Effector CD8-positive, alpha-beta T cell (primary cell): ENCODE data around the gene CD34.
"Not testable (repeated sequence)": the region's sequence is repeated elsewhere in the genome, so short reads cannot be mapped to it uniquely, and the experiment has no call there.

Experiments
- DNase-seq: peaks from one replicate; lab custom pipeline; 2025; lab: John Stamatoyannopoulos, UW
- total RNA-seq, 4 experiments: gene quantifications; one replicate each; lab custom pipeline; 2026; lab: John Stamatoyannopoulos, UW

The CD34 gene, protein sequence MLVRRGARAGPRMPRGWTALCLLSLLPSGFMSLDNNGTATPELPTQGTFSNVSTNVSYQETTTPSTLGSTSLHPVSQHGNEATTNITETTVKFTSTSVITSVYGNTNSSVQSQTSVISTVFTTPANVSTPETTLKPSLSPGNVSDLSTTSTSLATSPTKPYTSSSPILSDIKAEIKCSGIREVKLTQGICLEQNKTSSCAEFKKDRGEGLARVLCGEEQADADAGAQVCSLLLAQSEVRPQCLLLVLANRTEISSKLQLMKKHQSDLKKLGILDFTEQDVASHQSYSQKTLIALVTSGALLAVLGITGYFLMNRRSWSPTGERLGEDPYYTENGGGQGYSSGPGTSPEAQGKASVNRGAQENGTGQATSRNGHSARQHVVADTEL
- 0 to 0.18 (median 0) reads per million in 4 experiments for total RNA-seq

DNA sequence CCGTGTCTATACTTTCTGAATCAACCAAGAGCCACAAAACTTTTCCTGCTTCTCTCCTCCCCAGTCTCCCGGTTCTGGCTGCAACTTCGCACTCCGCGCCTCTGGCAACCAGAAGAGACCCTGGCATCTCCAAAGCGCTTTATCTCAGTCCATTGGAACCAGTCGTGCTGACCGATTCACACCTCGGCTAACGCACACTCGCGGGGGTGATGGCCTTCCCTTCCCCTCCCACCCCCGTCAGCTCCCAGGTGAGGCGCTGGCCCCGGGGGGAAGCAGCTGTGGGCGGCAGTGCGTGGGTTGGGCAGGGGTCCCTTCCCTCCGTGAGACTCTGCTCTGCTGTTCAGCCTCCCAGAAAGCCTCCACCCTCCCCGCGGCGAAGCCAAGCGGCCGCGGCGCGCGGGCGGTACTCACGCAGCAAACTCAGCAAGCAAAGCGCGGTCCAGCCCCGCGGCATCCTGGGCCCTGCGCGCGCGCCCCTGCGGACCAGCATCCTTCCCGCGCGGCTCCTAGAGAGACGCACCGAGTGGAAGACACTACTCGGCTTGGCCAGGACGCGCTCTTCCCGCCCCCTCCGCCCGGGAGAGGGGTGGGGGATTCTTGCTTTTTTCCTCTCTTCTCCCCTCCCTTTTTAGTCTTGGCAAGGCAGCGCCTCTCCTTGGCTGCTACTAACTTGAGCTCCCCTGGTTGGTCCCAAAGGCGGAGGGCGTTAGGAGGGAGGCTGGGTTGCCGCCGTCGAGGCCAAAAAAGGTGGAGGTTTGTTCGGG is at the start of gene CD34:
Gene CD34, minus strand, starts transcription at position 535 of the 764 bp plus-strand sequence. Its CDS starts 45 bp downstream, at position 490.
- no peak for DNase-seq

DNA sequence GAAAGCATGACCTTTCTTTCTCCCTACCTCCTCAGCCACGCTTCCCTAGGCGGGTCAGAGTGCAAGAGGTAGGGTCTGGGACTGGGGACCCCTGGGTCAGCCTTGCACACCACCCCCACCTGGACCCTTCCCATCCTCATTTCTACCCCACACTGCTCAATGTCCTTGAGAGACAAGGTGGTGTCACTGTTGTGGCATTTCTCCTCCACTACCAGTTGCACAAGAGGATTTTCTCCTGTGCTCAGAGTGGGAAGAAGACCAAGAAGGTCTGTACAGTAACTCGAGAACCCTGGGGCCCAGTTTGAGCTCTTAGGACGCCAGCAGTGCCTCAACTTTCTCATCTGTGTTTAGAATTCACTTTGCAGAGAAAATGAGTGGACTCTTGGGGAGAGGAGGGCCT is 49.4 kb upstream of the CD34 start:
- DNase-seq, result no peak

DNA sequence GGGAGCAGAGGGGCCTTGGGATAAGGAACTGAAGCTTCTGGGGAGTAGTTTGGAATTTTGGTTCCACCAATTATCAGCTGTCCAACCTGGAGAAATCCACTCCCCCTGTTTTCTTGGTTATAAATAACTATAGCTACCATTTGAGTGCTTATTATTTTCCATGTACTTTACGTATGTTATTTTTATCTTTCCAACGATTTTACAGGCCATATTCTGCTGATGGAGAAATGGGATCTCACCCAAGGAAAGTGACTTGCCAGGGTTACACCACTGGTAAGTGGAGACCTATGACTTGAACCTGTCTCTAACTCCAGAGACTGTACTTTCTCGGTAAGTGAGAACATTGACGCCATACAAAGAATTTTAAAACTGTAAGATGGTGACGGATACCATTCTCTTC is 49.0 kb upstream of the CD34 start:
- DNase-seq, result no peak

DNA sequence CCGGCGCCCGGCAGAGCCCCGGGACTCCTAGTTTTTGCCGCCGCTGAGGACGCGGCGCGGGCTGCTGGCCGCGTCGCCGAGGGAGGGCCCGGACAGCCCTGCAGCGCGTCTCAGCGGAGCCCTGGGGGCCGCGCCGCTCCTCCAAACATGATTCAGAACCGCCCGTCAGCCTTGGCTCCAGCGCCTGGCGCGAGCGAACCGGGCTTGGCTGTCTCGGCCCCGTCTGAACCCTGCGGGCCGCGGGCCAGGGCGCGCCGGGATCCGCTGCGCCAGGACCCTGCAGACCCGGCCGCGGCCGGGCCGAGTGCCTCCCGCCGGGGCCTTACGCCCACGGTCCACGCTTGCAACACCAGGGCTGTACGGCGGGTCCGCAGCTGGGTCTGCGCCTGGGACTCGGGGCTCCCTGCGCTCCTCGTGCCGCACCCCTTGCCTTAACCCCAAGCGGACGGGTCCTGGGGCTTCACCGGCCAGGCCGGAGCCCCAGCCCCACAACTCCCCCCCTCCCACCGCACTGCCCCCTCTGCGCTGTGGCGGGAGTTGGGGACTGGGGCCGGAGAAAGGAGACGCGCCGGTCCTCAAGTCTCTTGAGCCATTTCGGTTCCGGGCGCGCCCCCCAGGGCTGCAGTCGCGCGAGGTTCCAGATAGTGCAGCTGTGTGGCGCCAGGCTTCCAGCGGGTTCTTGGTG is 48.4 kb upstream of the CD34 start:
- DNase-seq, result no peak

DNA sequence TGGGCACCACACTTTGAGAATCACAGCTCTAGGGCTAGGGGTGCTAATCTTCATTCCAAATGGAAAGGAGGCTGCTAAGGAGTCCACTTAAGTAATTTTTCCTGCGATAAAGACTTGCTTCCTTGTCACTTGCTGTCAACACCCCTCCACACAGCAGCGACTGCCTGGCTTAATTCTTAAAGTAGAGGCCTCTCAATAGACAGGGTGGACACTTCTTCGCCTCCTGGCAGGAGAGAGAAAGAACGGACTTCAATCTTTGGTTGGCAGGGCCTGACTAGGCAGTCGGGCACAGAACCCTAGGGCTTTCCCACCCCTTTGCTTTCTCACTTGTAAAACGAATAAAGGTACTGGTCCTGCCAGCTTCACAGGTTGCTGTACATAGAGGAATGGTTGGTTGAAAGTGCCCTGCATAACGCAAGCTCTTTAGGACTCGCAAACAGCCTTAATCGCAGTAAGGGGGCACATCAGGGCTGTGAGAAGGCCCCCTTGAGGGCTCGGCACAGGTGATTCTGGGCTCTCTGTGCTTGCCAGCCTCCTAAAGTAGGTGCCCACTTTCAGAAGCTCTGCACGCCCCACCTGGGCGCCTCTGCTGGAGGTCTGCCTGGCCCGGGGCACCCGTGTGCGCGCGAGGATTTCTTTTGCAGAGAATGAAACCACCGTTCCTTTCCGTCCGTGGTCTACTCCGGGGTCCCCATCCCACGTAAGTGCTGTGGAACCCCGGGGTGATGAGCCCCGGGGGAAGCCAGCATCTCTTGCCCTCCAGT is 47.6 kb upstream of the CD34 start:
- DNase-seq, result no peak

DNA sequence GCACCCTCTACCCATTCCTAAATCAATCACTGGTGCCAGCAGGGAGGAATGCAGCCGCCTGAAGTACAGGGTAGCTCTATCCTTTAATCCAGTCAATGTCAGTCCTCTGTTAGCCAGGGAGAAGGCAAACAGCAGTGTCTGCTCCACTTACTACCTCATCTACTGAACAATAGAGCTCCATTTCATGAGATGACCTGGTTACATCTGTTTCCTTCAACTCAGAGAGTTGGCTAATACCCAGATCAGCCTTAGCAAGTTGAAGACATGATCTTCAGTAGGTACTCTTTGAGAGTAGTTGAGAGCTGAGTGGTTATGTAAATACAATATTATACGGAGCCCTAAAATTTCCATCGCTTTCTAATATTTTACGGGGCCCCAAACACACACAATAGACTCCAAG is 46.1 kb upstream of the CD34 start:
- DNase-seq, result no peak

DNA sequence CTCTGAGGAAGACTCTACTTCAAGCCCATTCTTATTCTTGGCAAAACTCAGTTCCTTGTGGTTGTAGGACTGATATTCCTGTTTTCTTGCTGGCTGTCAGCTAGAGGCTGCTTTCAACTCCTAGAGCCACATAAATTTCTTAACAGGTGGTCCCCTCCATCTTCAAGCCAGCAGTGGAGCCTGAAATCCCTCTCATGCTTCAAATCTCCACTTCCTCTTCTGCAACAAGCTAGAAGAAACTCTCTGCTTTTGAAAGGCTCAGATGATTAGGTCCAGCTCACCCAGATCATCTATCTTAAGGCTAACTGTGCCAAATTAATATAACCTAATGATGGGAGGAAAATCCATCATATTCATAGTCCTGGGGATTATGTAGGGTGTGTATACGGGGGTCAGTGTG is 43.2 kb upstream of the CD34 start:
- no peak for DNase-seq

DNA sequence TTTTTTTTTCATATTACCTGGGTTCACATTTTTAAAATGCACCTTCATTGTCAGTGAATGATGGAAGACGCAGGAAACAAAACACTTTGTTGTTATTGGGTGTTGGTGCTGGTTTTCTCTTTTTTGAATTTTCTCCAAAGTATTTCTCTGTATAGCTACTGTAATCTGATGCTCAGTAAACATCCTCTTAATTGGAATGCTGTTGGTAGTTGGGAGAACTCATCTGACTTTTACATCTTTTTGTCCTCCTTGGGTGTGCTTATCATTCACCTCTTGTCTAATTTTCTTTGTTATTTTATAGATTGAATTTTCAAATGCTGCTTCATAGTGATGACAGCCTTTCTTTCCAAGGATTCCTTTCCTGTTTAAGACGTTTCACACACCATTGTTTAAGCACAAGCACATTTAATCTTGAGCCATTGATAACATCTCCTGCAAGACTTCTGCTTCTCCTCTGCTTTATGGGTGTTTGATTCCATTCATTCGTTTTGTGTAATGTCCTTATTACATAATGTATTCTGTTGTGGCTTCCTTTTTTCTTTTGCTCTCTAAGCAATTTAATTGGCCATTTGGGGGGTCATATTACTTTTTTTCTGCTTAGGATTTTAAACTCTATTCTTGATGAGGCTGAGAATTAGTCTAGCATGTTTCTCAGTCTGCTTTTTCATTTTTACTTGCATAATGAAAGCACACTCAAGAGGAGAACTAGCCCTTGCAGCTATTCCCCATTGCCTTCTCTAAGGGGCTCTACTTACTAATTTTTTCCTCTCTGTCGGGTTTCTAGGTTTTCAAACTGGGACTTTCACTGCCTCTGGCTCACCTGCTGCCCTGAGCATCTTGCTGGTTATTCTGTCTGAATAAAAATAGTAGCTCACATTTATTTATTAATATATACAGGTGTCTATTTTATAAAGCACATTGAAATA is 42.0 kb upstream of the CD34 start:
- no peak for DNase-seq

DNA sequence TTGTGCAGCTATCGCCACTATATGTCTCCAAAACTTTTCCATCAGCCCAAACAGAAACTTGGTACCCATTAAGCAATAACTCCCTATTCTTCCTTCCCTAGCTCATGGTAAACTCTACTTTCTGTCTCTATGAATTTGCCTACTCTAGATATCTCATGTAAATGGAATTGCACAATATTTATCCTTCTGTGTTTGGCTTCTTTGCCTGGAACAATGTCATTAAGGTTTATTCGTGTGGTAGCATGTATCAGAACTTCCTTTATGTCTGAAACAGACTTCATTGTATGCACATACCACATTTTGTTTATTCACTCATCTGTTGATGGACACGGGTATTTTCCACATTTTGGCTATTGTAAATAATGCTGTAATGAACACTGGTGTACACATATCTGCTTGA is 40.7 kb upstream of the CD34 start:
- DNase-seq, result no peak

DNA sequence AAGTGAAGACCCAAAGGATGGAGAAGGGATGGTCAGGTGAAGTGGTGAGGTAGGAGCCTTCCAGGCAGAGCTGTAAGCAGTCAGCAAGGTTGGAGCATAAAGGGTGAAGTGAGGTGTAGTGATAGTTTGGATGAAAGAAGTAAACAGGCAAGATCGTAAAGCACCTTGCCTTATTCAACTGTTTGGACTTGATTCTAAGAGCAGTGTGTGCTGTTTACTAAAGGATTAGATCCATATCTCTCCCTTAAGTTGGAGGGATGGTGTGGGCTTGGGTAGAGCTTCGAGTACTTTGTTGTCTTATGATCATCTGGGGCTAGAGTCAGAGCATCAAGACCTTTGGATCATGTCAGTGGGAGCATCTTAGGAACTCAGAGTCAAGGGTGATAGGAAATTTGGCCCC is 39.8 kb upstream of the CD34 start:
- no peak for DNase-seq

DNA sequence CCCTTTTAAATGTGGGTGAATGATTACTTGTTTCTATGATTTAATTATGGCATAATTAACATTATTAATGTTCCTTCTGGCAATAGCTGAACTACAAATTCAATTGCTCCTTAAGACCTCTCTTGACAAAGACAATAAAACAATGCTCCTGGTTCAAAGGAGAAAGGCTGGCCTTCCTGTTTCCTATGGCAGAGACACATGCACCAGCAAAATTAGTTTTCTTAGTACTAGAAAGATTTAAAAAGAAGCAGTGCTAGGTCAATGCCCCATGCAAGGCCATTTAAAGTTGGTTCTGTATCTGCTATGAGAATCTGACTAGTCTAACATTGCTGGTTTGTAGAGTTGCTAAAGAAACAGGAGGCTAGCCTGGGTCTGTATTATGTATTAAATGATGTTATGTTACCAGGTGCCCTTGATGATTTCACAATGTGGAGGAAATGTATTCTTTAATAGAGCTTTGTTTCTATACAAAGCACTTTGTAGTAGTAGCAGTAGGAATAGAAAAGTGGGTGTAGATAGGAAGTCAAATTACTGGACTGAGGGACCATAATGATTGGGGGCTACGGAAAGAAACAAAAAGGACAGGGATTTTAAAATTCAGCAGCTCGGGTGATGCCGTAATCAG is 38.8 kb upstream of the CD34 start:
- no peak for DNase-seq

DNA sequence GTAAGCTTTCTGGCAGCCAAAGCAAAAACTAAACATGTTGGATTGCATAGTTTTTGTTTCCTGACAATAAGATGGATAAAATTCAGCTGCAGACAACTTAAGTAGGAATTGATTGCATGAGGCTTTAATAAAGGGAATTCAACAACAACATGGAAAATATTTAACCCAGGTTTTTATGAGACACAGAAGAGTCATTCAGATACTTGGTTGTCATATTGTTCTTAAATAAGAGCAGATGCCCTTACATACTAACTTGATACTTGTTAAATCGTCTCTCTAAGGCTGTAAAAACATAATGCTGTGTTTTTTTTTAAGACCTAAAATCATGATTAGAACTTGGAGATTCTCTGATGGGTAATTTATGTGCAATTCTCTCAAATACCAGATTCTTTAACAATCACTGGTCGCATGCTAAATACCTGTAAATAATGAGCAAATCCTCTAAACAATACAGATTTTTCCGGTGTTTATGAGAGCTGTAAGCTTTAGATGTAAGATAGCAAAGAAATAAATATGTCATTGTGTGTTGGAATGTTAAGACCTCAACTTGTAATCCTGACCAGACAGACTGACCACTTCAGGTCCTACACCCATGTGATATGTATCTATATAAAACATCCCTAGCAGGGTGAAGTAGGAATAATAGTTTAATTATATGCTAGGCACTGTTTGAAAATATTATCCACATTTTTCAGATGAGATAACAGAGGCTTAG is 37.8 kb upstream of the CD34 start:
- DNase-seq, result no peak

DNA sequence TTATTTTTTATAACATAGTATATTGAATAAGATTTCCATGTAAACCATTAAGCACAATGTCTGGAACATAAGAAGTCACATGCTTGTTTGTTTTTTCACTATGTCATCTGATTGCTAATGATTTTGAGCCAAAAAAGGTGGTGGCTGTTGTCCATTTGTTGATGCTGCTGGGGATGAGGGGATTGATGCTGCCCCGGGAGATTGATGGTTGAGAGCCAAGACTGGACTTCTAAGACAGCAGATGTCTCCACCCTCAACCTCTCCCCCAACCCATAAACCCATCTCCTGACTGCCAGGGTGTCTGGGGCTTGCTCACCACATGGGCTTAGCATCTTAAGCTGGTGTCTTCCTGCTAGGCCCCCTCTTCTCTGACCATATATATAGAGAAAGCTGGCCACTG is 35.8 kb upstream of the CD34 start:
- DNase-seq, result no peak

DNA sequence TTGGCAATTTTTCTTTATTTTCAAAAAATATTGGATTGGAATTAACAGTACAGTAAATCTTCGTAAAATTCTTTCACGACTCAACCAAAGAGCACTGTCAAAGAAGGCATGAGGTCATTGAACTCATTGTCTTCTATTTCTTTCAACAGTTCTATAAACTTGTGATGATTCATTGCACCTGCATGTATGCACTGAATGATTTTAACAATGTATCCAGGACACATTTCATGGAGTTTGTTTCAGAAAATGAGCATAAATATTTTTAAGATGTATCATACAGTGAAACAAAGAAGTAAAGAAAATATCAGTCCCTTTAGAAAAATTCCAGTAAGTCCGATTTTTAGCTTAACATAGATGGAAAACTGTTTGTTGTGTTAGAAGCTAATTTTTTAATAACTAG is 33.6 kb upstream of the CD34 start:
- DNase-seq, result no peak

DNA sequence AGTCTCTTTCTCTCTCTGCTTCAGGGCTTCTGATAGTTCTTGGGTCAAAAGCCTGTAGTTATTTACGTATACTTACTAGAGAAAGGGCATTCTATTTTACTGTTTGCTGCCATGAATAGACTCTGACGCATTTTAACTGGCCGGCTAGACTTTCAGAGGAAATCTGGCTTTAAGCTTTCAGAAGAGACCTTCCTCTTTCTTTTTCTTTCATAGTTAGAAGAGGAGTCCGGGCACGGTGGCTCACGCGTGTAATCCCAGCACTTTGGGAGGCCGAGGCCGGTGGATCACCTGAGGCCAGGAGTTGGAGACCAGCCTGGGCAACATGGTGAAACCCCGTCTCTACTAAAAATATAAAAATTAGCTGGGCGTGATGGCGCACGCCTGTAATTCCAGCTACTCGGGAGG is 31.4 kb upstream of the CD34 start:
- not testable (repeated sequence) for DNase-seq

DNA sequence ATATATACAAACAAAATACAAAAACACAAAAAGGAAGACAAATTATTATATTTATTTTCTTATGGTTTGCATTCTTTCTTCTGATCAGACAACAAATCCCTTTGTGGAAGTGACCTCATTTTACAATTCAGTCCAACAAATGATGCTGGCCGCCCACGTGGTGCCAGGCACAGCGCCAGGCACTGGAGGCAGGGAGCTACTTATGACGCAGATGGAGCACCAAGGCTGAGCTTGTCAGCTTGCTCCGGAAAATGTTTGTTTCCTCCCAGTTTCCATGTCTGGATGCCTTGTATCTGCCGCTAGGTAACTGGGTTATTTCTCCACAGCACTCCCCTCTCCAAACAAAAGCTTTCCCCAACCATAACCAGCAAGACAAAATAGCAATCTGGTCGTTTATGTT is 30.7 kb upstream of the CD34 start:
- DNase-seq, result no peak

DNA sequence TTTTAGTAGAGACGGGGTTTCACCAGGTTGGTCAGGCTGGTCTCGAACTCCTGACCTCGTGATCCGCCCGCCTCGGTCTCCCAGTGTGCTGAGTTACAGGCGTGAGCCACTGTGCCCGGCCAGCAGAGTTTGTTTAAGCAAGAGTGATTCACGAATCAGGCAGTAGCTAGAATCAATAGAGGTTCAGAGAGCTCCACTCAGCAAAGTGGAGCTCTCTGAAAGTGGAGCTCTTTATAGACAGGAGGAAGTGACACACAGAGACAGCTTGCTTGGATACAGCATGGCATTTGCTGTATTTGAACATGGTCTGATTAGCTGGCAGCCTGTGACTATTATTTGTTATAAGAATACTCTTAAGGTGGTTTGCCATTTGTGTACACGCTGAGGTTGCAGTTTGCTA is 27.1 kb upstream of the CD34 start:
- no peak for DNase-seq

DNA sequence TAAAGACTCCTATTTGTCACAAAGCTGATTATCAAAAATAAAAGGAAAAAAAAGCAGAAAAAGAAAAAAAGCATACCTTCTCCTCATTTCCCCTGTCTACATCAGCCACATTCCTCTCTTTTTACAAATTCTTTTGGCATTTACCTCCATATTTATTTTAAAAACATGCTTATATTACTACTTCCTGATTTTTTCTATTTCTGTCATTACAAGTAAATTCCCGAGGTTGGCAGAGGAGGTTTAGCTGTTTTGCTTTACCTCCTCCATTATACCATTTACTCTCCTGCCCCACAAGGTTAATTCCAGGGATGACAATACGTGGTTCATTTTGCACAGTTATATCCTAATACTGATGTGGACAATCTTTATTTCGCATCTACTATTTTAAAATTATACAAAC is 26.3 kb upstream of the CD34 start:
- no peak for DNase-seq

DNA sequence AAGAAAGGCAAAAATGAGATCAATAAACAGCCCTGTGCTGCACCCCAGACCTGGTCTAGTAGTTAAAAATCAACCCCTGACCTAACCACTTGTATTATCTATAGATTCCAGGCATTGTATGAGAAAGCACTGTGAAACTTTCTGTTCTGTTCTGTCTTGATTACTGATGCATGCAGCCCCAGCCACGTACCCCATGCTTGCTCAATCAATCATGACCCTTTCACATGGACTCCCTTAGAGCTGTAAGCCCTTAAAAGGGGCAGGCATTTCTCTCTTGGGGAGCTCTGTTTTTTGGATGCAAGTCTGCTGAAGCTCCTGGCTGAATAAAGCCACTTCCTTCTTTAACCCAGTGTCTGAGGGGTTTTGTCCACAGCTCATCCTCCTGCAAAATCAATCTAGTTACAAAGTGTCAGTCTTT is 24.2 kb upstream of the CD34 start:
- DNase-seq, result no peak
